Endothelial cell (in vitro differentiated cells): ENCODE results near the gene IGSF9. TPM values are rescaled to one million over a fixed set of nuclear protein-coding genes. Genes with fewer than 3 reads are reported as not detected.

Experiments used
- DNase-seq: peaks from one replicate; pipeline ENCODE4 v3.0.0; 2021; ENCODE audit warnings: low spot score
- H3K27ac Mint-ChIP-seq: one replicate; pipeline ENCODE4 v1.8.0; 2021; ENCODE audit warnings: mixed read lengths, inconsistent platforms; ENCODE audit not compliant: unreplicated experiment
- H3K27me3 Mint-ChIP-seq: one replicate; pipeline ENCODE4 v1.8.0; 2021; ENCODE audit warnings: mild to moderate bottlenecking, moderate library complexity, mixed read lengths, inconsistent platforms; ENCODE audit not compliant: unreplicated experiment
- H3K36me3 Mint-ChIP-seq: one replicate; pipeline ENCODE4 v1.8.0; 2021; ENCODE audit warnings: mild to moderate bottlenecking, low read depth, mixed read lengths, inconsistent platforms; ENCODE audit not compliant: unreplicated experiment
- H3K4me1 Mint-ChIP-seq: one replicate; pipeline ENCODE4 v1.8.0; 2021; ENCODE audit warnings: mild to moderate bottlenecking, mixed read lengths, inconsistent platforms; ENCODE audit not compliant: unreplicated experiment
- H3K4me3 Mint-ChIP-seq: one replicate; pipeline ENCODE4 v1.8.0; 2021; ENCODE audit warnings: mild to moderate bottlenecking, mixed read lengths, inconsistent platforms; ENCODE audit not compliant: unreplicated experiment
- H3K9me3 Mint-ChIP-seq: one replicate; pipeline ENCODE4 v1.8.0; 2021; ENCODE audit warnings: mixed read lengths, inconsistent platforms; ENCODE audit not compliant: unreplicated experiment
- total RNA-seq: library from RNA; stranded (reverse); fragmentation: NEBNext Ultra II Directional; extraction: Animal tissue kit (Norgen Biotek cat#: 25700); gene quantifications from one replicate; pipeline ENCODE4 v1.2.1, GENCODE V29; 2021; ENCODE audit not compliant: unreplicated experiment
- TF ChIP-seq, protein P1 (sequence below): fragments of 200-600 bp; sonication (generic); IDR thresholded peaks from one replicate; pipeline ENCODE4 v1.5.0; 2021; ENCODE audit warnings: antibody characterized with exemption; ENCODE audit not compliant: unreplicated experiment

IGSF9 gene
- total RNA-seq, 1 donor from 2014 or later = 2.2 TPM

DNA sequence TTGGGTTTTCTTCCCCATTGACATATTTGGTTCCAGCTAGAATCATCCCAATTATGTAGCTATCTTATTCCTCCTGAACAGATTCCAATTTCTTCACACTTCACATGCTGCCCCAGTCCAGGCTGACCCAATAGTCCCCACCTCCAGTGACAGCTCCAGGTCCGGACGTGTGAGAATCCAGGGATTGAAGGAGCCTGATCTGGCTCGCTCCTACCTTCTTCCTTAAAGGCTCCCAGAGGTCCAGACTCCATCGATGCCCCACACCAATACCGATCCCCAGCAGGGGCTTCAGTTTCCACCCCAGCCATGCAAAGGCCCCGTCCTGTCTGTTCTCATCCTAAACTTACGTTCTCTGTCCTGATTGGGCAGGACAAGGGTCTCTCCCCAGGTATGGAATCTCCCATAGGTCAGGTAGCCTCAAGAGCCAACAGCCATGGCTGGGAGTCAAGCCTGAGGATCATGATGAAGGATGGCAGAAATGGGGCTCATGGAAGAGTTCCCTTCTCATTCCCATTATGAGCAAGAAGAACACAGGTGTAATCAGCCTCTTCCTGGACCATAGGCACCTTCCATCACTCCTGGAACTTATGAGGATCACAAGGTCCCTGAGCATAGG, 29.0 kb upstream of the IGSF9 start:
- H3K27ac Mint-ChIP-seq = no peak overlapping the region
- no peaks in the 10 kb centered on the region for H3K9me3 Mint-ChIP-seq
- TF ChIP-seq, protein P1, sequence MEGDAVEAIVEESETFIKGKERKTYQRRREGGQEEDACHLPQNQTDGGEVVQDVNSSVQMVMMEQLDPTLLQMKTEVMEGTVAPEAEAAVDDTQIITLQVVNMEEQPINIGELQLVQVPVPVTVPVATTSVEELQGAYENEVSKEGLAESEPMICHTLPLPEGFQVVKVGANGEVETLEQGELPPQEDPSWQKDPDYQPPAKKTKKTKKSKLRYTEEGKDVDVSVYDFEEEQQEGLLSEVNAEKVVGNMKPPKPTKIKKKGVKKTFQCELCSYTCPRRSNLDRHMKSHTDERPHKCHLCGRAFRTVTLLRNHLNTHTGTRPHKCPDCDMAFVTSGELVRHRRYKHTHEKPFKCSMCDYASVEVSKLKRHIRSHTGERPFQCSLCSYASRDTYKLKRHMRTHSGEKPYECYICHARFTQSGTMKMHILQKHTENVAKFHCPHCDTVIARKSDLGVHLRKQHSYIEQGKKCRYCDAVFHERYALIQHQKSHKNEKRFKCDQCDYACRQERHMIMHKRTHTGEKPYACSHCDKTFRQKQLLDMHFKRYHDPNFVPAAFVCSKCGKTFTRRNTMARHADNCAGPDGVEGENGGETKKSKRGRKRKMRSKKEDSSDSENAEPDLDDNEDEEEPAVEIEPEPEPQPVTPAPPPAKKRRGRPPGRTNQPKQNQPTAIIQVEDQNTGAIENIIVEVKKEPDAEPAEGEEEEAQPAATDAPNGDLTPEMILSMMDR = no peak
- H3K36me3 Mint-ChIP-seq = no peaks in the 10 kb centered on the region
- H3K4me3 Mint-ChIP-seq = no peak overlapping the region
- peaks cover 4% of the 10 kb centered on the region for H3K4me1 Mint-ChIP-seq
- no peak for DNase-seq
- H3K27me3 Mint-ChIP-seq = peaks cover 10% of the 10 kb centered on the region

DNA sequence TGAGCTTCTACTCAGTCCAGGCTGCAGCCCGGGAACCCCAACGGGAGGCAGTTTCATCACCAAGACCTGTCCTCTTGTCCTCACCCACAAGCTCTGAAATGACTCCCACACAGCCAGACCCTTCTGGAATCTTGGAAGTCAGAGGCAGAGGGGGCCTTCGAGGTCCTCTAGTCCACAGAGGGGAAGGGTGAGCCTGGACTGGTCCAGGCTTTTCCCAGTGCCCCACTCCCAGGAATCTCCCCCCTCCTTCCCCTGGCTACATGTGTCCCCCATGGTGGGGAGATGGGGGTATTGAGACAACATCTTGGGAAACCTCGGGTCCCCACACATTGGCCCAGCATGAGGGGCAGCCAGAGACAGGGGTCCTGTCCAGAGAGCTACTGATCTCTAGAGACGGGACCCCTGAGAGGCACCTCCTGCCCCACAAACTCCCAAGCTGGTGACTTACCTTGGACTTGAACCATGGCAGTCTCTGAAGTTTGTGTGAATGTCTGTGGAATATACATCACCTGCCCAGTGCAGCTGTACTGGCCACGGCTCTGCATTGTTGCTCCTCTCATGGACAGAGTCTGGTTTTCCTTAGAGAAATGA, 28.0 kb upstream of the IGSF9 start:
- peaks cover 10% of the 10 kb centered on the region for H3K27me3 Mint-ChIP-seq
- H3K9me3 Mint-ChIP-seq = no peaks in the 10 kb centered on the region
- DNase-seq = no peak
- TF ChIP-seq, protein P1 = no peak
- H3K27ac Mint-ChIP-seq = no peak overlapping the region
- H3K4me3 Mint-ChIP-seq = no peak overlapping the region
- peaks cover 4% of the 10 kb centered on the region for H3K4me1 Mint-ChIP-seq
- no peaks in the 10 kb centered on the region for H3K36me3 Mint-ChIP-seq

DNA sequence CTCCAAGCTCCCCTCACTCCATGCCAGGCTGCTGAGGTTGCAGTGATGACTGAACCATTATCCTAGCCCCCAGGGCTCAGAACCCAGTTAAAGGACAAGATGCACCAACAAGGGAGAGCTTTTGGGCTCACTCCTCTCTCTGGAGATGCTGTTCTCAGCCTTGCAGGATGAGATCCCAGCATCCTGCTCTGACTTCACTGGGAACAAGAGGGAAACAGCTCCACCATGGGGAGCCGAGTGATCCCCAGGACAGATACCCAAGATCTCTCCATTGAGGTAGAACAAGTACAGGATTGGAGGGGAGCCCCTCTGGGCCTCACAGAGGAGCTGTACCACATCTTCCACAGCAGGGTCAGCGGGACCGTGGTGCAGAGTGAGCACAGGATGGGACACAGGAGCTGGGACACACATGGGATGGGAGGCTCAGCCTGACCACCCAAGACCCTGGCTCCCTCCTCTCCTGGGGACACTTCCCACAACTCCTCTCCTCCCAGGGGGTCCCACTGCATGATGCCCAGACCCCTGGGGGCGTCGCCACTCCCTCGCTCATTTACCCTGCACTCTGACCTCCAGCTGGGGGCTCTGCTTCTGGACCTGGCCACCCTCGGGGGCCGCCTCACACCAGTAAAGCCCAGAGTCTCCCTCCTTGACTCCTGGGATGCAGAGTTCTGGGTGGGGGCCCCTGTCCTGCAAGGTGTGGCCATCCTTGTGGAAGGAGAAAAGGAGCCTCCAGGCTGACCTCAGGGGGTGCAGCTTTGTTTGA, 27.2 kb upstream of the IGSF9 start:
- DNase-seq = no peak
- no peak overlapping the region for H3K4me3 Mint-ChIP-seq
- H3K27ac Mint-ChIP-seq = no peak overlapping the region
- H3K27me3 Mint-ChIP-seq = peaks cover 7% of the 10 kb centered on the region
- no peaks in the 10 kb centered on the region for H3K9me3 Mint-ChIP-seq
- TF ChIP-seq, protein P1 = no peak
- peaks cover 4% of the 10 kb centered on the region for H3K4me1 Mint-ChIP-seq
- H3K36me3 Mint-ChIP-seq = no peaks in the 10 kb centered on the region

DNA sequence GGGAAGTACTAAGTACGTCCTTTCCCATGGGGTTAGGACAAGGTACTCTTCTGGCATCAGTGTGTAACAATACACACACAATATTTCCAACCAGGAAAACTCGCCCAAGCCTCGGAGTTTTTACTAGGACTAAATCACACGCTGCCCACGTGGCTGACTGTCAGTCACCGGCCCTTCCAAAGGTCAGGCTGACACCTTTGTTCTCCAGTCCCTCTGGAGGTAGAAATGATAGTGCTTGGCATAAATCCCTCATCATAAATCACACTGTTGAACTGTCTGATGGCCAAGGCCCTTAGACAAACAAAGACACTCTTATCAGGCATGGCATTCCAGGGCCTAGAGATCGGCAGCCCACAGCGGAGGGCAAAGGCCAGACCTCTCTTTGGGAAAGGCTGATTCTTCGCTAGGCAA, 25.5 kb upstream of the IGSF9 start:
- peak overlapping the region; percentile 46 for H3K27ac Mint-ChIP-seq
- peaks cover 4% of the 10 kb centered on the region for H3K27me3 Mint-ChIP-seq
- H3K36me3 Mint-ChIP-seq = no peaks in the 10 kb centered on the region
- DNase-seq = no peak
- TF ChIP-seq, protein P1 = no peak
- peaks cover 4% of the 10 kb centered on the region for H3K4me1 Mint-ChIP-seq
- no peaks in the 10 kb centered on the region for H3K9me3 Mint-ChIP-seq
- H3K4me3 Mint-ChIP-seq = no peak overlapping the region

DNA sequence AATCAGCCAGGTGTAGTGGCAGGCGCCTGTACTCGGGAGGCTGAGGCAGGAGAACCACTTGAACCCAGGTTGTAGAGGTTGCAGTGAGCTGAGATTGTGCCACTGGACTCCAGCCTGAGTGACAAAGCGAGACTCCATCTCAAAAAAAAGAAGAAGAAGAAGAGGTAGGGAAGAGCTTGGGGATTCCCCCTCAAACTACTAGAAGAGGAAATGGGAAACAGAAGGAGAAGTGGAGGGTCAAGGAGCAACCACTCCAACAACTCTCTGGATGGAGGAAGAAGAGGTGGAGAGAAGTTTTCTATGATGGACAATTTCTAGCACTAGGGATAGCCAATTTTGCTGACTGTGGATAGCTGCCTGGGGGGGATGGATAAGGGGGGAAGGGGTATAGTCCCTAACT, 23.5 kb upstream of the IGSF9 start:
- Mint-ChIP-seq H3K36me3 (no peaks in the 10 kb centered on the region), H3K9me3 (no peaks in the 10 kb centered on the region), H3K4me1 (peaks cover 10% of the 10 kb centered on the region), H3K27ac (no peak overlapping the region), H3K4me3 (no peak overlapping the region), H3K27me3 (peaks cover 4% of the 10 kb centered on the region)
- DNase-seq = no peak
- TF ChIP-seq, protein P1 = no peak
